HepG2 (cell line): ENCODE results near the gene CDK5RAP1. TPM values are rescaled to one million over a fixed set of nuclear protein-coding genes. Genes with fewer than 3 reads are reported as not detected.

Source experiments
- ATAC-seq: fragments of 200-7000 bp; cut with Tn5 transposase; 3 replicates; pipeline ENCODE4 v1.9.1; 2020; ENCODE audit warnings: mild to moderate bottlenecking, moderate library complexity
- BruUV-seq: library from RNA; stranded (reverse); fragments of 400-500 nt; replicated peaks from 2 replicates; lab custom pipeline; 2021; lab: Mats Ljungman, UMichigan
- CTCF ChIA-PET: fragments of 300-600 bp; formaldehyde crosslinking; extraction: SDS; loops from one replicate; lab custom pipeline; 2021; ENCODE audit warnings: low total read pairs, inconsistent platforms, low intra/inter-chr PET ratio; lab: Yijun Ruan, JAX
- POLR2A ChIA-PET: fragments of 350-600 bp; sonication (Branson Sonifier 250); formaldehyde crosslinking; loops from one replicate; lab custom pipeline; 2020; ENCODE audit warnings: antibody characterized with exemption, inconsistent platforms; lab: Yijun Ruan, JAX
- DNase-seq: peaks from one replicate; pipeline ENCODE4 v3.0.0-alpha.2; 2015; ENCODE audit warnings: low spot score
- FAIRE-seq: peaks from 3 replicates; lab custom pipeline; 2011; peaks lifted over from hg19 to GRCh38; lab: Jason Lieb, UNC
- H2AFZ ChIP-seq: one replicate; pipeline ENCODE4 v1.6.1; 2011; ENCODE audit warnings: low read length, inconsistent platforms
- H3K27ac ChIP-seq: fragments of 300-600 bp; 3 replicates; pipeline ENCODE4 v1.8.0; 2011; ENCODE audit warnings: mixed run types, mild to moderate bottlenecking, mixed read lengths, low read length, inconsistent platforms; ENCODE audit not compliant: insufficient read depth; ENCODE audit errors: extremely low read length
- H3K27me3 ChIP-seq, 2 experiments: fragments of 200-600 bp in 1 of 2; 2 replicates in 1 of 2; 3 replicates in 1 of 2; pipeline versions ENCODE4 v1.6.0 to v1.8.0; 2011; ENCODE audit warnings: low read length in 2 of 2, mild to moderate bottlenecking in 2 of 2, moderate library complexity in 2 of 2, inconsistent platforms in 1 of 2; ENCODE audit not compliant: insufficient read depth in 2 of 2, control insufficient read depth in 1 of 2
- H3K36me3 ChIP-seq, 2 experiments: fragments of 200-600 bp in 1 of 2; replicated peaks in 1 of 2; 2 replicates in 1 of 2; 3 replicates in 1 of 2; pipeline versions ENCODE4 v1.5.1 to v1.8.0; 2011; ENCODE audit warnings: low read length in 2 of 2, inconsistent platforms in 1 of 2; ENCODE audit not compliant: insufficient read depth in 2 of 2, control insufficient read depth in 1 of 2
- H3K4me1 ChIP-seq: 2 replicates; pipeline ENCODE4 v1.5.1; 2012; ENCODE audit warnings: low read length, inconsistent platforms; ENCODE audit not compliant: insufficient read depth
- H3K4me2 ChIP-seq: 2 replicates; pipeline ENCODE4 v1.6.0; 2011; ENCODE audit warnings: low read depth, low read length, inconsistent platforms
- H3K4me3 ChIP-seq, 3 experiments: fragments of 200-600 bp in 1 of 3; sonication (generic), shearing (Covaris generic) in 1 of 3; replicated peaks in 1 of 3; 2 replicates each; pipeline ENCODE4 v1.5.1; 2011 to 2016; ENCODE audit warnings: low read length in 3 of 3, inconsistent platforms in 2 of 3, low read depth in 2 of 3, mild to moderate bottlenecking in 2 of 3, control low read depth in 1 of 3, mixed read lengths in 1 of 3; ENCODE audit not compliant: insufficient read depth in 1 of 3
- H3K79me2 ChIP-seq: one replicate; pipeline ENCODE4 v1.6.1; 2011; ENCODE audit warnings: low read length, inconsistent platforms; ENCODE audit not compliant: insufficient read depth
- H3K9ac ChIP-seq: 2 replicates; pipeline ENCODE4 v1.6.0; 2011; ENCODE audit warnings: mild to moderate bottlenecking, low read depth, low read length, inconsistent platforms; ENCODE audit not compliant: insufficient read depth
- H3K9me3 ChIP-seq: 2 replicates; pipeline ENCODE4 v1.5.1; 2012; ENCODE audit warnings: mild to moderate bottlenecking, low read length
- H4K20me1 ChIP-seq: 2 replicates; pipeline ENCODE4 v1.6.0; 2011; ENCODE audit warnings: inconsistent platforms, mild to moderate bottlenecking, low read length, moderate library complexity; ENCODE audit not compliant: insufficient read depth
- AGO2 ChIP-seq: fragments of 200-400 bp; formaldehyde crosslinking; optimal IDR thresholded peaks from 2 replicates; pipeline ENCODE3; 2017; ENCODE audit warnings: mild to moderate bottlenecking, low read depth, low read length, moderate library complexity
- MAFG ChIP-seq: sonication (generic); formaldehyde crosslinking; IDR thresholded peaks from 2 replicates; pipeline ENCODE4 v1.5.1; 2020; ENCODE audit warnings: mild to moderate bottlenecking, missing genetic modification reagents
- THAP11 ChIP-seq: IDR thresholded peaks from 2 replicates; pipeline ENCODE4 v1.6.1; 2016; ENCODE audit warnings: missing biosample characterization, missing genetic modification reagents
- ZNF30 ChIP-seq: sonication (generic); formaldehyde crosslinking; IDR thresholded peaks from 2 replicates; pipeline ENCODE4 v1.5.0; 2020; ENCODE audit warnings: mild to moderate bottlenecking, missing genetic modification reagents
- WGBS: methylation state at CpG from one replicate; pipeline ENCODE4 v1.1.6; 2017; ENCODE audit warnings: low lambda C conversion rate; 5-methylcytosine and 5-hydroxymethylcytosine counted together
- in situ Hi-C: cut with HindIII; loops from 2 replicates; pipeline ENCODE4 v1.10.0; 2017; ENCODE audit warnings: low pct_unique_long_range_greater_than_20kb; ENCODE audit not compliant: extremely low pct_ligation_motif_present
- intact Hi-C: fragments of 100-400 bp; cut with micrococcal nuclease; formaldehyde crosslinking; loops from one replicate; pipeline ENCODE4 v1.10.0; 2022; ENCODE audit not compliant: unreplicated experiment
- polyA plus RNA-seq, 8 experiments: library from polyadenylated mRNA; depleted of rRNA in 3 of 8; stranded (reverse) in 7 of 8; unstranded in 1 of 8; fragments of >200 nt; fragmentation: Illumina TruSeq in 4 of 8; extraction: Trizol in 4 of 8; gene quantifications; 2 replicates each; pipeline versions ENCODE4 v1.2.1 to v1.2.3, GENCODE V29; 2011 to 2016; ENCODE audit warnings: low read depth in 4 of 8, missing spikeins in 1 of 8, mixed read lengths in 1 of 8; ENCODE audit not compliant: insufficient read depth in 1 of 8
- total RNA-seq, 5 experiments: library from RNA; depleted of rRNA; stranded (reverse); fragments of >200 nt; fragmentation: Illumina TruSeq; extraction: Trizol; gene quantifications; 2 replicates each; pipeline ENCODE4 v1.2.3, GENCODE V29; 2016; ENCODE audit warnings: low read depth in 1 of 5
- TF ChIP-seq, protein P1 (sequence below): sonication (generic); formaldehyde crosslinking; IDR thresholded peaks from 2 replicates; pipeline ENCODE4 v1.8.1; 2022; ENCODE audit warnings: low read depth, mild to moderate bottlenecking, missing genetic modification reagents
- TF ChIP-seq, protein P2 (sequence below): sonication (generic); formaldehyde crosslinking; IDR thresholded peaks from 2 replicates; pipeline ENCODE4 v1.4.0; 2020; ENCODE audit warnings: mild to moderate bottlenecking, low read depth, missing genetic modification reagents
- TF ChIP-seq, protein P3 (sequence below): IDR thresholded peaks from 2 replicates; pipeline ENCODE4 v1.6.1; 2012; ENCODE audit warnings: low read depth, low read length, improper control_type of control experiment

CDK5RAP1 gene
- total and polyA plus RNA-seq, 2 of the 13 experiments (the other 11 are each of a cell fraction or from before 2014, with no cell fraction given), result 53.6 to 98.2 TPM

DNA sequence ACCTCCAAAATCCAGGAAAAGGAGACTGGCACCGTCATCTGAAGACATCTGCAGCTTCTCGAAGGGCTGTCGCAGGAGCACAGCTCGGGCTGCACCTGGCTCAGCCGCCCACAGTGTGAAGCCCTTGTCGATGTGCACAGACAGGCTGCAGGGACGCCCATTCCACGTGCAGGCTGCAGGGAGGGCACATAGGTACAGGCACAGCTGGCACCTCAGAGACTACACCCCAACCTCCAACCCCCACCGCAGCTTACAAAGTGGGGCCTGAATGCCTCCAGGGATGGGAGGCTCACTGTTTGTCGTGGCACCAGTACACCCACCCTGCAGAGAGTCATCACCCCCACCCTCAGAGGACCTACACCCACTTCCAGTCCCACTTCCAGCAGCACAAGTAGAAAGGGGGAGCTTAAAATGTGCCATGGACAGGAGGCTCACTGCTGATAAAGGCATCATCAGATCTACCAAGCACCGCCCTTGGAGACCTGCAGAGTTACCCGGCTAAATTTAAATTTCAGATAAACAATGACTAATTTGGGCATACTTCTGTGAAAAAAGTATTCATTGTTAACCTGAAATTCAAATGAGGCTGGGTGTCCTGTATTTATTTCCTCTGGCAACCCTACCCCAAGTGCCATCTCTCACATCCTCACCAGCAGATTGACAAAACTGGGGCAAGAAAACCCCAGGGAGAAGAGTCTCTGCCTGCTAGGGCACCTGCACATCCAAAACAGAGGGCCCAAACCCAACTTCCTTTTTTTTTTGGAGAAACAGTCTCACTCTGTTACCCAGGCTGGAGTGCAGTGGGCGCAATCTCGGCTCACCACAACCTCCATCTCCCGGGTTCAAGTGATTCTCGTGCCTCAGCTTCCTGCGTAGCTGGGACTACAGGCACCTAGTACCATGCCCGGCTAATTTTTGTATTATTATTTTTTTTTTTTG, 7.7 kb upstream of the CDK5RAP1 start (continued):
- TF ChIP-seq, protein P1, sequence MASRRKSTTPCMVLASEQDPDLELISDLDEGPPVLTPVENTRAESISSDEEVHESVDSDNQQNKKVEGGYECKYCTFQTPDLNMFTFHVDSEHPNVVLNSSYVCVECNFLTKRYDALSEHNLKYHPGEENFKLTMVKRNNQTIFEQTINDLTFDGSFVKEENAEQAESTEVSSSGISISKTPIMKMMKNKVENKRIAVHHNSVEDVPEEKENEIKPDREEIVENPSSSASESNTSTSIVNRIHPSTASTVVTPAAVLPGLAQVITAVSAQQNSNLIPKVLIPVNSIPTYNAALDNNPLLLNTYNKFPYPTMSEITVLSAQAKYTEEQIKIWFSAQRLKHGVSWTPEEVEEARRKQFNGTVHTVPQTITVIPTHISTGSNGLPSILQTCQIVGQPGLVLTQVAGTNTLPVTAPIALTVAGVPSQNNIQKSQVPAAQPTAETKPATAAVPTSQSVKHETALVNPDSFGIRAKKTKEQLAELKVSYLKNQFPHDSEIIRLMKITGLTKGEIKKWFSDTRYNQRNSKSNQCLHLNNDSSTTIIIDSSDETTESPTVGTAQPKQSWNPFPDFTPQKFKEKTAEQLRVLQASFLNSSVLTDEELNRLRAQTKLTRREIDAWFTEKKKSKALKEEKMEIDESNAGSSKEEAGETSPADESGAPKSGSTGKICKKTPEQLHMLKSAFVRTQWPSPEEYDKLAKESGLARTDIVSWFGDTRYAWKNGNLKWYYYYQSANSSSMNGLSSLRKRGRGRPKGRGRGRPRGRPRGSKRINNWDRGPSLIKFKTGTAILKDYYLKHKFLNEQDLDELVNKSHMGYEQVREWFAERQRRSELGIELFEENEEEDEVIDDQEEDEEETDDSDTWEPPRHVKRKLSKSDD (CRISPR knock-in tag), result no peak
- TF ChIP-seq ZNF30 (CRISPR knock-in tag) (no peak), MAFG (no peak), THAP11 (CRISPR knock-in tag) (no peak)
- TF ChIP-seq, protein P2, sequence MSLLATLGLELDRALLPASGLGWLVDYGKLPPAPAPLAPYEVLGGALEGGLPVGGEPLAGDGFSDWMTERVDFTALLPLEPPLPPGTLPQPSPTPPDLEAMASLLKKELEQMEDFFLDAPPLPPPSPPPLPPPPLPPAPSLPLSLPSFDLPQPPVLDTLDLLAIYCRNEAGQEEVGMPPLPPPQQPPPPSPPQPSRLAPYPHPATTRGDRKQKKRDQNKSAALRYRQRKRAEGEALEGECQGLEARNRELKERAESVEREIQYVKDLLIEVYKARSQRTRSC (CRISPR knock-in tag), result no peak
- TF ChIP-seq, all 625 proteins: peak for 0

DNA sequence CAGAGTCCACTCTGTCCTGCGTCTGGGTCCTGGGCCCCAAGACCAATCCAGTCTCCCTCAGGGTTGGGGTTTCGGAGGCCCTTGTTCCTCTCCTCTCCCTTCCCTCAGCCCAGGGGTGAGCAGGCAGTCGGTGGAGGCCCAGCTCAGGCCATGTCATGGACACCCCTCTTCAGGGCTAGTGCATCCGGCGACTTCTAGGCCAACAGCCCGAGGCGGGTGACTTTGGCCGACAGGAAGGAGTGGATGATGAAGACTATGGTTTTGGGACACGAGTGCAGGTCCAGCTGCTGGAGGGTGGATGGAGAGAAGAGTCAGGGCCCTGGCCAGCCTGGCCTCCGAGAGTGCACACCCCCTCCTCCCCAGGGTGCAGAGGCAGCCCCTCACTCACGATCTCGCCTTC, 7.0 kb upstream of the CDK5RAP1 start:
- no peak overlapping the region for H3K9ac ChIP-seq
- no peaks in the 10 kb centered on the region for H3K79me2 ChIP-seq
- H3K9me3 ChIP-seq, result no peaks in the 10 kb centered on the region
- no peak overlapping the region for H3K27ac ChIP-seq
- no peak for FAIRE-seq
- no peak; the same call in 2 of the 3 replicates for ATAC-seq
- H3K27me3 ChIP-seq, result no peaks in the 10 kb centered on the region
- no peak overlapping the region for H2AFZ ChIP-seq
- no peaks in the 10 kb centered on the region for H4K20me1 ChIP-seq
- in situ Hi-C loops, result no loop called here
- H3K36me3 ChIP-seq, result peaks cover 28 to 41% of the 10 kb centered on the region in 2 experiments
- POLR2A ChIA-PET, result no interaction called here
- CTCF ChIA-PET, result no interaction called here
- intact Hi-C loops, result no loop called here
- no peaks in the 10 kb centered on the region for H3K4me1 ChIP-seq
- TF ChIP-seq, protein P3, sequence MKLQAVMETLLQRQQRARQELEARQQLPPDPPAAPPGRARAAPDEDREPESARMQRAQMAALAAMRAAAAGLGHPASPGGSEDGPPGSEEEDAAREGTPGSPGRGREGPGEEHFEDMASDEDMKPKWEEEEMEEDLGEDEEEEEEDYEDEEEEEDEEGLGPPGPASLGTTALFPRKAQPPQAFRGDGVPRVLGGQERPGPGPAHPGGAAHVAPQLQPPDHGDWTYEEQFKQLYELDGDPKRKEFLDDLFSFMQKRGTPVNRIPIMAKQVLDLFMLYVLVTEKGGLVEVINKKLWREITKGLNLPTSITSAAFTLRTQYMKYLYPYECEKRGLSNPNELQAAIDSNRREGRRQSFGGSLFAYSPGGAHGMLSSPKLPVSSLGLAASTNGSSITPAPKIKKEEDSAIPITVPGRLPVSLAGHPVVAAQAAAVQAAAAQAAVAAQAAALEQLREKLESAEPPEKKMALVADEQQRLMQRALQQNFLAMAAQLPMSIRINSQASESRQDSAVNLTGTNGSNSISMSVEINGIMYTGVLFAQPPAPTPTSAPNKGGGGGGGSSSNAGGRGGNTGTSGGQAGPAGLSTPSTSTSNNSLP, result no peak
- peak; percentile 40 for TF ChIP-seq AGO2
- TF ChIP-seq, all 625 proteins: peak for 1
- WGBS, result 95% methylated on average over 12 of the region's 12 CpGs
- Histone ChIP-seq H3K4me2 (no peak overlapping the region), H3K4me3 (no peak overlapping the region)
- BruUV-seq, result no TSS peak
- no peak for DNase-seq
